Lower lobe of right lung (tissue), 2 donors: ENCODE results near the gene KLHL42. TPM values are rescaled to one million over a fixed set of nuclear protein-coding genes. Genes with fewer than 3 reads are reported as not detected.

Experiments
- ATAC-seq, 2 donors: fragments of 200-7000 bp; cut with Tn5 transposase; one replicate each; pipeline ENCODE4 v1.9.1; 2020 to 2022; ENCODE audit warnings: mild to moderate bottlenecking in 2 of 2, moderate library complexity in 2 of 2
- DNase-seq: peaks from one replicate; pipeline ENCODE4 v3.0.0-alpha.2; 2020
- H3K27ac ChIP-seq: fragments of 200-600 bp; one replicate; pipeline ENCODE4 v1.8.0; 2022
- H3K27me3 ChIP-seq: fragments of 200-600 bp; one replicate; pipeline ENCODE4 v1.8.0; 2022; ENCODE audit warnings: low read depth
- H3K36me3 ChIP-seq: fragments of 200-600 bp; one replicate; pipeline ENCODE4 v1.8.0; 2022; ENCODE audit warnings: mild to moderate bottlenecking
- H3K4me1 ChIP-seq: fragments of 200-600 bp; one replicate; pipeline ENCODE4 v1.8.0; 2022
- H3K4me3 ChIP-seq: fragments of 200-600 bp; one replicate; pipeline ENCODE4 v1.8.0; 2022; ENCODE audit warnings: mild to moderate bottlenecking
- H3K9me3 ChIP-seq: fragments of 200-600 bp; one replicate; pipeline ENCODE4 v1.8.0; 2022
- CTCF ChIP-seq: fragments of 200-600 bp; IDR thresholded peaks from one replicate; pipeline ENCODE4 v1.8.0; 2022; ENCODE audit warnings: antibody characterized with exemption, mild to moderate bottlenecking
- intact Hi-C: fragments of 100-400 bp; cut with DNase I; formaldehyde crosslinking; loops from one replicate; pipeline ENCODE4 v1.11.0; 2022
- total RNA-seq: library from RNA; stranded (reverse); fragmentation: NEBNext Ultra II Directional; extraction: Animal tissue kit (Norgen Biotek cat#: 25700); gene quantifications from one replicate; pipeline ENCODE4 v1.2.1, GENCODE V29; 2021
- donor health status: DM: no; HTN: yes; CAD: no; lungs with severe emphysema.

KLHL42 gene
- total RNA-seq, 1 donor from 2014 or later: 19.1 TPM

GRCh38 chr12:27782481-27782880 is 2.4 kb downstream of the KLHL42 start:
- ATAC-seq: no peak
- intact Hi-C loops: no loop called here
- peaks cover 33% of the 10 kb centered on the region for H3K4me1 ChIP-seq
- H3K4me3 ChIP-seq: no peak overlapping the region
- TF ChIP-seq CTCF: no peak
- no peaks in the 10 kb centered on the region for H3K27me3 ChIP-seq
- H3K27ac ChIP-seq: no peak overlapping the region
- peaks cover 4% of the 10 kb centered on the region for H3K36me3 ChIP-seq
- no peak for DNase-seq
- H3K9me3 ChIP-seq: no peaks in the 10 kb centered on the region

- no peak for TF ChIP-seq CTCF
- DNase-seq (no peak), ATAC-seq (no peak)
- Histone ChIP-seq H3K27me3 (no peaks in the 10 kb centered on the region), H3K4me3 (no peak overlapping the region), H3K36me3 (peaks cover 7% of the 10 kb centered on the region), H3K27ac (no peak overlapping the region), H3K9me3 (no peaks in the 10 kb centered on the region), H3K4me1 (peaks cover 27% of the 10 kb centered on the region)
- intact Hi-C loops: no loop called here
Observed at GRCh38 chr12:27785882-27786570, 6.0 kb downstream of the KLHL42 start.

GRCh38 chr12:27787559-27787958 is 7.5 kb downstream of the KLHL42 start:
- Histone ChIP-seq H3K9me3 (no peaks in the 10 kb centered on the region), H3K4me1 (peaks cover 13% of the 10 kb centered on the region), H3K27me3 (no peaks in the 10 kb centered on the region), H3K27ac (no peak overlapping the region), H3K4me3 (no peak overlapping the region), H3K36me3 (peaks cover 18% of the 10 kb centered on the region)
- intact Hi-C loops: no loop called here
- ATAC-seq: no peak
- no peak for TF ChIP-seq CTCF
- no peak for DNase-seq

- no peak for TF ChIP-seq CTCF
- intact Hi-C loops: no loop called here
- no peak overlapping the region for H3K4me3 ChIP-seq
- H3K36me3 ChIP-seq: peaks cover 34% of the 10 kb centered on the region
- H3K4me1 ChIP-seq: peaks cover 12% of the 10 kb centered on the region
- no peaks in the 10 kb centered on the region for H3K27me3 ChIP-seq
- DNase-seq (no peak), ATAC-seq (no peak)
- H3K27ac ChIP-seq: no peak overlapping the region
- no peaks in the 10 kb centered on the region for H3K9me3 ChIP-seq
Observed at GRCh38 chr12:27790179-27790578, 10.1 kb downstream of the KLHL42 start.

- ATAC-seq: no peak
- Histone ChIP-seq H3K27ac (no peak overlapping the region), H3K36me3 (peaks cover 76% of the 10 kb centered on the region), H3K27me3 (no peaks in the 10 kb centered on the region), H3K4me3 (no peak overlapping the region), H3K9me3 (no peaks in the 10 kb centered on the region), H3K4me1 (no peaks in the 10 kb centered on the region)
- no peak for TF ChIP-seq CTCF
- no peak for DNase-seq
- intact Hi-C loops: no loop called here
Observed at GRCh38 chr12:27794818-27795584, 15.0 kb downstream of the KLHL42 start.
